ENCODE results near the gene PTPRD.

DNA sequence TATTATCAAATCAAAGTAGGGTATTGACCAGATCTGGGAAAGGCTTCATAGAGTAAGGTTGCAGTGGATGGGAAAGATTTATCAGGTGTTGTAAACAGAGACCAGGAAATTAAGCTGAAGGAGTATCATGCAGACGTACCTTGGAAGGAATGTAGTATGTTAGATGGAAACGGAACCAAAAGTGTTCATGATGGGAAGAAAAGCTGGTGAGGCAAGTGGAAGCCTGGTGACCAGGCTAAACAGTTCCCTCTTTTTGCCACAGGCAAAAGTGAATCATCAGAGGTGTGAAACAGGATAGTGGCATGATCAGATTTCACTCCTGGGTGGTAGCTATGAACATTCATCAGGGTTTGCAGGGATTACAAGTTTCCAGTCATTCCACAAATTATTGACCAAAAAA, 2033.1 kb downstream of the PTPRD start:
- TF ChIP-seq POLR2A (IDR thresholded peaks at IDR 0.05) = no peak
- TF ChIP-seq, protein P1, sequence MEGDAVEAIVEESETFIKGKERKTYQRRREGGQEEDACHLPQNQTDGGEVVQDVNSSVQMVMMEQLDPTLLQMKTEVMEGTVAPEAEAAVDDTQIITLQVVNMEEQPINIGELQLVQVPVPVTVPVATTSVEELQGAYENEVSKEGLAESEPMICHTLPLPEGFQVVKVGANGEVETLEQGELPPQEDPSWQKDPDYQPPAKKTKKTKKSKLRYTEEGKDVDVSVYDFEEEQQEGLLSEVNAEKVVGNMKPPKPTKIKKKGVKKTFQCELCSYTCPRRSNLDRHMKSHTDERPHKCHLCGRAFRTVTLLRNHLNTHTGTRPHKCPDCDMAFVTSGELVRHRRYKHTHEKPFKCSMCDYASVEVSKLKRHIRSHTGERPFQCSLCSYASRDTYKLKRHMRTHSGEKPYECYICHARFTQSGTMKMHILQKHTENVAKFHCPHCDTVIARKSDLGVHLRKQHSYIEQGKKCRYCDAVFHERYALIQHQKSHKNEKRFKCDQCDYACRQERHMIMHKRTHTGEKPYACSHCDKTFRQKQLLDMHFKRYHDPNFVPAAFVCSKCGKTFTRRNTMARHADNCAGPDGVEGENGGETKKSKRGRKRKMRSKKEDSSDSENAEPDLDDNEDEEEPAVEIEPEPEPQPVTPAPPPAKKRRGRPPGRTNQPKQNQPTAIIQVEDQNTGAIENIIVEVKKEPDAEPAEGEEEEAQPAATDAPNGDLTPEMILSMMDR (IDR thresholded peaks at IDR 0.05) = no peak

Measured in Peyer's patch (tissue), 4 donors.